Measurements from ENCODE around the gene NAB2. TPM values are rescaled to one million over a fixed set of nuclear protein-coding genes. Genes with fewer than 3 reads are reported as not detected.

The NAB2 gene
- total and polyA plus RNA-seq, 2 of the 8 experiments (the other 6 are each of a cell fraction or from before 2014, with no cell fraction given), result 20.9 to 23.5 TPM

GRCh38 chr12:57049119-57049446, 39.8 kb upstream of the NAB2 start (continued):
- TF ChIP-seq CHD7 (IDR thresholded peaks at IDR 0.05; ENCODE audit: insufficient replicate concordance, low read length) (no peak), RAD21 (IDR thresholded peaks at IDR 0.05 in 1 of 2, conservative IDR thresholded peaks at IDR 0.05 in 1 of 2; ENCODE audit: low read depth in 2 of 2, low read length in 2 of 2) (no peak)
